ENCODE data around the gene ZNF746.
"Not testable (repeated sequence)": the region's sequence is repeated elsewhere in the genome, so short reads cannot be mapped to it uniquely, and the experiment has no call there.

Gene ZNF746

GRCh38 chr7:149496642-149497391 lies 792 bp downstream of the ZNF746 start:
- no peak for TF ChIP-seq CTCF (IDR thresholded peaks at IDR 0.05)
- H3K27me3 ChIP-seq, result peaks cover 9% of the 10 kb centered on the region
- H3K9me3 ChIP-seq, result no peaks in the 10 kb centered on the region
- peaks cover 26% of the 10 kb centered on the region for H3K36me3 ChIP-seq
- peak overlapping the region; percentile 96 for H3K27ac ChIP-seq
- peaks cover 31 to 38% of the 10 kb centered on the region in 2 experiments for H3K4me1 ChIP-seq (ENCODE audit: control insufficient read depth in 1 of 2, insufficient read depth in 1 of 2, low read depth in 1 of 2, low read length in 1 of 2)
- peak overlapping the region; percentile 89 to 91 for H3K4me3 ChIP-seq (ENCODE audit: low read depth in 1 of 2, low read length in 1 of 2)

DNA sequence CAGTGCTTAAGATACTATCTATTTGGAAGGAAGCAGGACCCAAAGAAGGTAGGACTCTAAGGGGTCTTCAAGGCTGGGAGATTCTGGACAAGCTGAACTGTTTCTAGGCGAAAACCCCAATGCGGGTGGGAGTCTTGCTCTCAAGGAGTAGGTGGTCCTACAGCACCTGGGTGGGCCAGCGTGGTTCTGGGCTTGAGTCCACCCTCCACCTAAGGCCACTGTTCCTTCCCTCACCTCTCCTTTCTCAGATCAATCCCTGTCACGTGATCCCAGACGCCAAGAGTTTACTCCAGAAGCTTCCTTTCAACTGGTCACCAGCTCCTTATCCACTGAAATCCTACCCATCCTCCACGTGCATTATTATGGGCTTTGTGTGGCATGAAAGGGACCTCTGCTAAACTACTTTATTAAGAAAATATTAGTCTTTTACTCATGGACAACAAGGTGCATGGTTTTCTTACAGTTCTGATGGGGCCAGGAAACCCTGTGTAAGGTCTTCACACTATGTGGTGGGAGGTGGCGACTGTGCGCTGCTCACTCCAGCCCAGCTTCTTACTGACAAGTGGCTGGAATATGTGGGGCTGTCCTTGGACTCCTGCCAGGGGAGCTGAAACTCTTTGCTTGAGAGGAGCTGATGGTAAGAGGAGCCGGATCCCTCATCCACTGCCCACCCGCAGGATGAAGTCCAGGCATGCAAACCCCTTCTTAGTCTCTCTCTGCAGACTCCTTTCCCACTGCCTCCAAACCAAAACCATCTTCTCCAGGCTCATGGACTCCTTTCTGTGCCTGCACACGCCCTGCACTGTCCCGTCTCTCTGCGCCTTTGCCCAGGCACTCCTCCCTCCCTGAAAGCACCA lies 1.6 kb downstream of the ZNF746 start:
- Histone ChIP-seq H3K4me3 (ENCODE audit: low read depth in 1 of 2, low read length in 1 of 2) (peak overlapping the region; percentile 89 to 91), H3K36me3 (peaks cover 34% of the 10 kb centered on the region), H3K27ac (peak overlapping the region; percentile 96), H3K4me1 (ENCODE audit: control insufficient read depth in 1 of 2, insufficient read depth in 1 of 2, low read depth in 1 of 2, low read length in 1 of 2) (peaks cover 31 to 38% of the 10 kb centered on the region in 2 experiments), H3K27me3 (peaks cover 9% of the 10 kb centered on the region), H3K9me3 (no peaks in the 10 kb centered on the region)
- no peak for TF ChIP-seq CTCF (IDR thresholded peaks at IDR 0.05)

DNA sequence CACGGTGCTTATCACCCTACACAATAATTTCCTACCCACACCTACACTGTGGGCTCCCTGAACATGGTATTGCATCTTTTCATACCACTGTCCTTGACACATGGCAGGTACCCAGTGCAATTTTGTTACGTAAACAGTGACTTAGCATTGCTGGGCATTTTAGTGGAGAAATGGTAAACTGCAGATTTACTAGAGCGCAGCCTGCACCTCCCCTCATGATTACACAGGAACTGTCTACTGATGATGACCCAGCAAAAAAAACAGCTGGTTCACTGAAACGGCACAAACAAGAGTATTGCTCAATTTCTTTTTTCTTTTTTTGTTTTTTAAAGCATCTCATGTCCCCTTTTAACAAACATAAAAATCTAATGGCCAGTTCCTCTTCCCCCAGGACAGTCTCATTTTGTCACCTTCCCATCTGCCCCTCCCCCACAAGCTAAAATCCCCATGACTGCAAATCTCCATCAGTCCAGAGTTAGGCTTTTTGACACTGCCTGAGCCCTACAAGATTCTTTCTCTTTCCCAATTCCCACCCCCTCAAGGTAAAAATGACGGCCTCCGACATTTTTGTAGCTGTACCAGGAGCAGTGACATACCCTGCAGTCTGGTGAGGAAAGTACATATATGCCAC lies 2.8 kb downstream of the ZNF746 start:
- Histone ChIP-seq H3K36me3 (peaks cover 45% of the 10 kb centered on the region), H3K27ac (peak overlapping the region; percentile 96), H3K27me3 (peaks cover 9% of the 10 kb centered on the region), H3K4me3 (ENCODE audit: low read depth in 1 of 2, low read length in 1 of 2) (peak overlapping the region; percentile 89 to 91), H3K4me1 (ENCODE audit: control insufficient read depth in 1 of 2, insufficient read depth in 1 of 2, low read depth in 1 of 2, low read length in 1 of 2) (peaks cover 31 to 38% of the 10 kb centered on the region in 2 experiments), H3K9me3 (no peaks in the 10 kb centered on the region)
- peak; percentile 78 for TF ChIP-seq CTCF (IDR thresholded peaks at IDR 0.05)

DNA sequence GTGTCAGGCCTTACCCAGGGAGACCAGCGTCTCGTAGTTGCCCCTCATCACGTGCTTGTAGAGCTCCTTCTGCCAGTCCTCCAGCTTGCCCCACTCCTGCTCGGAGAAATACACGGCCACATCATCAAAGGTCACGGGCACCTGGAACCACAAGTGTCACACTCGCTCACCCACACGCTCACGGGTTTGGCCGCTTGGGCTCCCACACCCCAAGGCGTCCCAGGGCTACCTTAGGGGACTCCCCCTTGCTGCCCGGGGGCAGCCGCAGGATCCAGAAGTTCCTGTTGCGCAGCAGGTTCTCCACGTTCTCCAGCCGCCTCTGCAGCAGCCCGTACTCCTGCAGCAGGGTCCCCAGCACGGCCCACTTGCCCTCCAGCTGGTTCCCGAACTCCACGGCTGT lies 3.6 kb downstream of the ZNF746 start:
- Histone ChIP-seq H3K4me1 (ENCODE audit: control insufficient read depth in 1 of 2, insufficient read depth in 1 of 2, low read depth in 1 of 2, low read length in 1 of 2) (peaks cover 31 to 38% of the 10 kb centered on the region in 2 experiments), H3K36me3 (peaks cover 54% of the 10 kb centered on the region), H3K27ac (peak overlapping the region; percentile 96), H3K4me3 (ENCODE audit: low read depth in 1 of 2, low read length in 1 of 2) (peak overlapping the region in 1 of 2 experiments; percentile 91)
- not testable (repeated sequence) for H3K9me3 ChIP-seq, H3K27me3 ChIP-seq

DNA sequence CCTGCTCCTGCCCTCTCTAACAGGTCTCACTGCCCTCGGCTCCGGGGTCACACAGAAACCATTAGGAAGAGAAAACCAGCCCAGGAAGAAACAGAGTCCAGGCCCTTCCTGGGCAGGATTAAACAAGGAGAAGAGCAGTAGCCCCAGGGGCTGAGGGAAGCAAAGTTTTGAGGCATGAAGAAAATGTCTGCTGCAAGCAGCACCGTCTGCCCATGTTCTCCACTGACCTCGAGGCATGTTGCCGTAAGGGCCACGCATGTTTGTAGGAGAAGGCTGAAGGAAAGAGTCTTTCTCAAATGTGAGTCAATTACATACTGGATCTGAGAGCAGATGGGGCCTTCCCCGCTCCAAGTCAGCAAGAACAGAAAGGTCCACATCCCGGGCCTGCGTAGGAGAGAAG lies 4.2 kb downstream of the ZNF746 start:
- TF ChIP-seq CTCF (IDR thresholded peaks at IDR 0.05), result no peak
- peaks cover 60% of the 10 kb centered on the region for H3K36me3 ChIP-seq
- no peaks in the 10 kb centered on the region for H3K27me3 ChIP-seq
- peaks cover 31 to 37% of the 10 kb centered on the region in 2 experiments for H3K4me1 ChIP-seq (ENCODE audit: control insufficient read depth in 1 of 2, insufficient read depth in 1 of 2, low read depth in 1 of 2, low read length in 1 of 2)
- H3K27ac ChIP-seq, result peak overlapping the region; percentile 96
- H3K4me3 ChIP-seq (ENCODE audit: low read depth in 1 of 2, low read length in 1 of 2), result no peak overlapping the region
- H3K9me3 ChIP-seq, result no peaks in the 10 kb centered on the region
